HepG2 (cell line): ENCODE data around the gene COMMD9. TPM values are rescaled to one million over a fixed set of nuclear protein-coding genes. Genes with fewer than 3 reads are reported as not detected.

Experiments used
- DNMT1 ChIP-seq: sonication (generic); formaldehyde crosslinking; IDR thresholded peaks from 2 replicates; pipeline ENCODE4 v1.5.1; 2020; ENCODE audit warnings: mild to moderate bottlenecking, missing genetic modification reagents
- ELF4 ChIP-seq: sonication (generic); formaldehyde crosslinking; IDR thresholded peaks from 2 replicates; pipeline ENCODE4 v1.5.0; 2020; ENCODE audit warnings: missing genetic modification reagents, mild to moderate bottlenecking, moderate library complexity, borderline replicate concordance
- GZF1 ChIP-seq: sonication (generic); formaldehyde crosslinking; IDR thresholded peaks from 2 replicates; pipeline ENCODE4 v1.5.1; 2020; ENCODE audit warnings: mild to moderate bottlenecking, missing genetic modification reagents
- KDM1A ChIP-seq: IDR thresholded peaks from 2 replicates; pipeline ENCODE4 v1.6.1; 2016; ENCODE audit warnings: missing compliant biosample characterization
- NBN ChIP-seq: fragments of 450-650 bp; conservative IDR thresholded peaks from 2 replicates; pipeline ENCODE4 v1.6.1; 2017
- NFYB ChIP-seq: sonication (generic); formaldehyde crosslinking; IDR thresholded peaks from 2 replicates; pipeline ENCODE4 v1.4.0; 2020; ENCODE audit warnings: missing genetic modification reagents
- PHF20 ChIP-seq: sonication (generic); formaldehyde crosslinking; IDR thresholded peaks from 2 replicates; pipeline ENCODE4 v1.5.0; 2020; ENCODE audit warnings: mild to moderate bottlenecking, missing genetic modification reagents
- ZMYM2 ChIP-seq: sonication (generic); formaldehyde crosslinking; IDR thresholded peaks from 2 replicates; pipeline ENCODE4 v1.8.0; 2022; ENCODE audit warnings: mild to moderate bottlenecking, missing genetic modification reagents
- ZMYM3 ChIP-seq: sonication (generic); formaldehyde crosslinking; IDR thresholded peaks from 2 replicates; pipeline ENCODE4 v1.5.1; 2020; ENCODE audit warnings: mild to moderate bottlenecking, missing genetic modification reagents
- ZNF607 ChIP-seq: sonication (generic); formaldehyde crosslinking; IDR thresholded peaks from 2 replicates; pipeline ENCODE4 v1.5.1; 2020; ENCODE audit warnings: missing genetic modification reagents, mild to moderate bottlenecking, borderline replicate concordance
- polyA plus RNA-seq, 8 experiments: library from polyadenylated mRNA; depleted of rRNA in 3 of 8; stranded (reverse) in 7 of 8; unstranded in 1 of 8; fragments of >200 nt; fragmentation: Illumina TruSeq in 4 of 8; extraction: Trizol in 4 of 8; gene quantifications; 2 replicates each; pipeline versions ENCODE4 v1.2.1 to v1.2.3, GENCODE V29; 2011 to 2016; ENCODE audit warnings: low read depth in 4 of 8, missing spikeins in 1 of 8, mixed read lengths in 1 of 8; ENCODE audit not compliant: insufficient read depth in 1 of 8
- total RNA-seq, 5 experiments: library from RNA; depleted of rRNA; stranded (reverse); fragments of >200 nt; fragmentation: Illumina TruSeq; extraction: Trizol; gene quantifications; 2 replicates each; pipeline ENCODE4 v1.2.3, GENCODE V29; 2016; ENCODE audit warnings: low read depth in 1 of 5
- TF ChIP-seq, protein P1 (sequence below): sonication (generic); formaldehyde crosslinking; IDR thresholded peaks from 2 replicates; pipeline ENCODE4 v1.8.1; 2022; ENCODE audit warnings: mild to moderate bottlenecking, missing genetic modification reagents
- TF ChIP-seq, protein P2 (sequence below): IDR thresholded peaks from 2 replicates; pipeline ENCODE4 v1.6.1; 2016; ENCODE audit warnings: mild to moderate bottlenecking
- TF ChIP-seq, protein P3 (sequence below): sonication (generic); formaldehyde crosslinking; IDR thresholded peaks from 2 replicates; pipeline ENCODE4 v1.4.0; 2020; ENCODE audit warnings: mild to moderate bottlenecking, missing genetic modification reagents
- TF ChIP-seq, protein P4 (sequence below): sonication (generic); formaldehyde crosslinking; IDR thresholded peaks from 2 replicates; pipeline ENCODE4 v1.4.0; 2020; ENCODE audit warnings: mild to moderate bottlenecking, missing genetic modification reagents
- TF ChIP-seq, protein P5 (sequence below): sonication (generic); formaldehyde crosslinking; IDR thresholded peaks from 2 replicates; pipeline ENCODE4 v1.4.0; 2020; ENCODE audit warnings: mild to moderate bottlenecking, missing genetic modification reagents
- TF ChIP-seq, protein P6 (sequence below): sonication (generic); formaldehyde crosslinking; IDR thresholded peaks from 2 replicates; pipeline ENCODE4 v1.4.0; 2020; ENCODE audit warnings: mild to moderate bottlenecking, missing genetic modification reagents, borderline replicate concordance
- TF ChIP-seq, protein P7 (sequence below): IDR thresholded peaks from 2 replicates; pipeline ENCODE4 v1.6.1; 2018; ENCODE audit warnings: missing genetic modification reagents

The COMMD9 gene
- total and polyA plus RNA-seq, 2 of the 13 experiments (the other 11 are each of a cell fraction or from before 2014, with no cell fraction given): 47.3 to 76.7 TPM

DNA sequence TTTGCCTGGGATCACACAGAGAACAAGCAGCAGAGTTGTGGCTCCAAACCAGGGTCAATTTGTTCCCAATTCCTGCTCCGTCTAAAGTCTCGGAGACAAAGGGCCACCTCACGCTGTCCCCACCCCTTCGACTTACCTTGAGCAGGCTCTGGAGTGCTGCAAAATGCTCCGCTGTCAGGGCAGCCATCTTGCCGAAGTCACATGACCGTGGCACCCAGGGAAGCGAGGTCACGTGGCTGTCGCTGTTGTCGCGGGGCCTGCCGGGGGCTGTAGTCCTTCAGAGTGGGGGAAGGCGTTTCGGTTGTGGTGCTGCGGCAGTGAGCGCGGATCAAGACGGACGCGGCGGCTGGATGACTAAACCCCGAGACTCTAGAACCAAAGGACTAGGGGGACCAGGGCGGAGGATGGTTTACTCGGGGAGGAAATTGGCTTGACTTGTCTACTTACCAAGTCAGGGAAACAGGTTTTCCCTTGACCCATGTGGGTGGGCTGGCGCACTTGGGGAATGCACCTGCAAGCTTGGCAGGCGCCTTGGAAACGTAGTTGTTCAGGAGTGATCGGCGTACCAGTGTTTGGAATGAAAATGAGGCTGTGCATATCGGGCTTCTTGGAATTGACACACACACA, at the start of gene COMMD9 (continued):
- TF ChIP-seq, protein P1, sequence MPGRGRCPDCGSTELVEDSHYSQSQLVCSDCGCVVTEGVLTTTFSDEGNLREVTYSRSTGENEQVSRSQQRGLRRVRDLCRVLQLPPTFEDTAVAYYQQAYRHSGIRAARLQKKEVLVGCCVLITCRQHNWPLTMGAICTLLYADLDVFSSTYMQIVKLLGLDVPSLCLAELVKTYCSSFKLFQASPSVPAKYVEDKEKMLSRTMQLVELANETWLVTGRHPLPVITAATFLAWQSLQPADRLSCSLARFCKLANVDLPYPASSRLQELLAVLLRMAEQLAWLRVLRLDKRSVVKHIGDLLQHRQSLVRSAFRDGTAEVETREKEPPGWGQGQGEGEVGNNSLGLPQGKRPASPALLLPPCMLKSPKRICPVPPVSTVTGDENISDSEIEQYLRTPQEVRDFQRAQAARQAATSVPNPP: no peak
- TF ChIP-seq DNMT1 (no peak), ELF4 (CRISPR knock-in tag) (no peak), ZMYM3 (0 out of 2 replicates have a peak, but pooled peaks have one; percentile 18), NFYB (CRISPR knock-in tag) (no peak), NBN (no peak), ZMYM2 (CRISPR knock-in tag) (no peak), GZF1 (no peak), ZNF607 (CRISPR knock-in tag) (no peak), PHF20 (CRISPR knock-in tag) (peak; percentile 100), KDM1A (no peak)
- TF ChIP-seq, protein P2, sequence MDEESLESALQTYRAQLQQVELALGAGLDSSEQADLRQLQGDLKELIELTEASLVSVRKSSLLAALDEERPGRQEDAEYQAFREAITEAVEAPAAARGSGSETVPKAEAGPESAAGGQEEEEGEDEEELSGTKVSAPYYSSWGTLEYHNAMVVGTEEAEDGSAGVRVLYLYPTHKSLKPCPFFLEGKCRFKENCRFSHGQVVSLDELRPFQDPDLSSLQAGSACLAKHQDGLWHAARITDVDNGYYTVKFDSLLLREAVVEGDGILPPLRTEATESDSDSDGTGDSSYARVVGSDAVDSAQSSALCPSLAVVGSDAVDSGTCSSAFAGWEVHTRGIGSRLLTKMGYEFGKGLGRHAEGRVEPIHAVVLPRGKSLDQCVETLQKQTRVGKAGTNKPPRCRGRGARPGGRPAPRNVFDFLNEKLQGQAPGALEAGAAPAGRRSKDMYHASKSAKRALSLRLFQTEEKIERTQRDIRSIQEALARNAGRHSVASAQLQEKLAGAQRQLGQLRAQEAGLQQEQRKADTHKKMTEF (CRISPR knock-in tag): peak; percentile 82; the same call in 1 of the 2 replicates
- TF ChIP-seq, protein P3, sequence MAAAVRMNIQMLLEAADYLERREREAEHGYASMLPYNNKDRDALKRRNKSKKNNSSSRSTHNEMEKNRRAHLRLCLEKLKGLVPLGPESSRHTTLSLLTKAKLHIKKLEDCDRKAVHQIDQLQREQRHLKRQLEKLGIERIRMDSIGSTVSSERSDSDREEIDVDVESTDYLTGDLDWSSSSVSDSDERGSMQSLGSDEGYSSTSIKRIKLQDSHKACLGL (CRISPR knock-in tag): no peak
- TF ChIP-seq, protein P4, sequence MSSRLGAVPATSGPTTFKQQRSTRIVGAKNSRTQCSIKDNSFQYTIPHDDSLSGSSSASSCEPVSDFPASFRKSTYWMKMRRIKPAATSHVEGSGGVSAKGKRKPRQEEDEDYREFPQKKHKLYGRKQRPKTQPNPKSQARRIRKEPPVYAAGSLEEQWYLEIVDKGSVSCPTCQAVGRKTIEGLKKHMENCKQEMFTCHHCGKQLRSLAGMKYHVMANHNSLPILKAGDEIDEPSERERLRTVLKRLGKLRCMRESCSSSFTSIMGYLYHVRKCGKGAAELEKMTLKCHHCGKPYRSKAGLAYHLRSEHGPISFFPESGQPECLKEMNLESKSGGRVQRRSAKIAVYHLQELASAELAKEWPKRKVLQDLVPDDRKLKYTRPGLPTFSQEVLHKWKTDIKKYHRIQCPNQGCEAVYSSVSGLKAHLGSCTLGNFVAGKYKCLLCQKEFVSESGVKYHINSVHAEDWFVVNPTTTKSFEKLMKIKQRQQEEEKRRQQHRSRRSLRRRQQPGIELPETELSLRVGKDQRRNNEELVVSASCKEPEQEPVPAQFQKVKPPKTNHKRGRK (CRISPR knock-in tag): no peak
- TF ChIP-seq, protein P5, sequence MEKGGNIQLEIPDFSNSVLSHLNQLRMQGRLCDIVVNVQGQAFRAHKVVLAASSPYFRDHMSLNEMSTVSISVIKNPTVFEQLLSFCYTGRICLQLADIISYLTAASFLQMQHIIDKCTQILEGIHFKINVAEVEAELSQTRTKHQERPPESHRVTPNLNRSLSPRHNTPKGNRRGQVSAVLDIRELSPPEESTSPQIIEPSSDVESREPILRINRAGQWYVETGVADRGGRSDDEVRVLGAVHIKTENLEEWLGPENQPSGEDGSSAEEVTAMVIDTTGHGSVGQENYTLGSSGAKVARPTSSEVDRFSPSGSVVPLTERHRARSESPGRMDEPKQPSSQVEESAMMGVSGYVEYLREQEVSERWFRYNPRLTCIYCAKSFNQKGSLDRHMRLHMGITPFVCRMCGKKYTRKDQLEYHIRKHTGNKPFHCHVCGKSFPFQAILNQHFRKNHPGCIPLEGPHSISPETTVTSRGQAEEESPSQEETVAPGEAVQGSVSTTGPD (CRISPR knock-in tag): no peak
- TF ChIP-seq, protein P6, sequence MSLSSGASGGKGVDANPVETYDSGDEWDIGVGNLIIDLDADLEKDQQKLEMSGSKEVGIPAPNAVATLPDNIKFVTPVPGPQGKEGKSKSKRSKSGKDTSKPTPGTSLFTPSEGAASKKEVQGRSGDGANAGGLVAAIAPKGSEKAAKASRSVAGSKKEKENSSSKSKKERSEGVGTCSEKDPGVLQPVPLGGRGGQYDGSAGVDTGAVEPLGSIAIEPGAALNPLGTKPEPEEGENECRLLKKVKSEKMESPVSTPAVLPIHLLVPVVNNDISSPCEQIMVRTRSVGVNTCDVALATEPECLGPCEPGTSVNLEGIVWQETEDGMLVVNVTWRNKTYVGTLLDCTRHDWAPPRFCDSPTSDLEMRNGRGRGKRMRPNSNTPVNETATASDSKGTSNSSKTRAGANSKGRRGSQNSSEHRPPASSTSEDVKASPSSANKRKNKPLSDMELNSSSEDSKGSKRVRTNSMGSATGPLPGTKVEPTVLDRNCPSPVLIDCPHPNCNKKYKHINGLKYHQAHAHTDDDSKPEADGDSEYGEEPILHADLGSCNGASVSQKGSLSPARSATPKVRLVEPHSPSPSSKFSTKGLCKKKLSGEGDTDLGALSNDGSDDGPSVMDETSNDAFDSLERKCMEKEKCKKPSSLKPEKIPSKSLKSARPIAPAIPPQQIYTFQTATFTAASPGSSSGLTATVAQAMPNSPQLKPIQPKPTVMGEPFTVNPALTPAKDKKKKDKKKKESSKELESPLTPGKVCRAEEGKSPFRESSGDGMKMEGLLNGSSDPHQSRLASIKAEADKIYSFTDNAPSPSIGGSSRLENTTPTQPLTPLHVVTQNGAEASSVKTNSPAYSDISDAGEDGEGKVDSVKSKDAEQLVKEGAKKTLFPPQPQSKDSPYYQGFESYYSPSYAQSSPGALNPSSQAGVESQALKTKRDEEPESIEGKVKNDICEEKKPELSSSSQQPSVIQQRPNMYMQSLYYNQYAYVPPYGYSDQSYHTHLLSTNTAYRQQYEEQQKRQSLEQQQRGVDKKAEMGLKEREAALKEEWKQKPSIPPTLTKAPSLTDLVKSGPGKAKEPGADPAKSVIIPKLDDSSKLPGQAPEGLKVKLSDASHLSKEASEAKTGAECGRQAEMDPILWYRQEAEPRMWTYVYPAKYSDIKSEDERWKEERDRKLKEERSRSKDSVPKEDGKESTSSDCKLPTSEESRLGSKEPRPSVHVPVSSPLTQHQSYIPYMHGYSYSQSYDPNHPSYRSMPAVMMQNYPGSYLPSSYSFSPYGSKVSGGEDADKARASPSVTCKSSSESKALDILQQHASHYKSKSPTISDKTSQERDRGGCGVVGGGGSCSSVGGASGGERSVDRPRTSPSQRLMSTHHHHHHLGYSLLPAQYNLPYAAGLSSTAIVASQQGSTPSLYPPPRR (CRISPR knock-in tag): no peak
- TF ChIP-seq, protein P7, sequence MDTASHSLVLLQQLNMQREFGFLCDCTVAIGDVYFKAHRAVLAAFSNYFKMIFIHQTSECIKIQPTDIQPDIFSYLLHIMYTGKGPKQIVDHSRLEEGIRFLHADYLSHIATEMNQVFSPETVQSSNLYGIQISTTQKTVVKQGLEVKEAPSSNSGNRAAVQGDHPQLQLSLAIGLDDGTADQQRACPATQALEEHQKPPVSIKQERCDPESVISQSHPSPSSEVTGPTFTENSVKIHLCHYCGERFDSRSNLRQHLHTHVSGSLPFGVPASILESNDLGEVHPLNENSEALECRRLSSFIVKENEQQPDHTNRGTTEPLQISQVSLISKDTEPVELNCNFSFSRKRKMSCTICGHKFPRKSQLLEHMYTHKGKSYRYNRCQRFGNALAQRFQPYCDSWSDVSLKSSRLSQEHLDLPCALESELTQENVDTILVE (CRISPR knock-in tag): peak; percentile 66; the same call in 1 of the 2 replicates
